Loucy (cell line): ENCODE data around the gene FZR1.
A peak's percentile ranks its signal among the peaks of the same experiment; 100 is the strongest.

Experiments used
- H2AFZ ChIP-seq: fragments of 200-600 bp; sonication (generic); 2 replicates; pipeline ENCODE4 v1.6.0; 2016; ENCODE audit warnings: antibody characterized with exemption, mild to moderate bottlenecking, low read length, moderate library complexity
- H3F3A ChIP-seq: fragments of 200-600 bp; 2 replicates; pipeline ENCODE4 v1.6.0; 2016; ENCODE audit warnings: antibody characterized with exemption, low read depth, mild to moderate bottlenecking
- H3K27me3 ChIP-seq: fragments of 200-600 bp; sonication (generic); 2 replicates; pipeline ENCODE4 v1.6.1; 2014; ENCODE audit warnings: low read length, mild to moderate bottlenecking; ENCODE audit not compliant: insufficient read depth, poor library complexity, severe bottlenecking
- H3K36me3 ChIP-seq: fragments of 200-600 bp; sonication (generic); 2 replicates; pipeline ENCODE4 v1.6.1; 2016; ENCODE audit warnings: low read length; ENCODE audit not compliant: insufficient read depth
- H3K4me1 ChIP-seq: fragments of 200-600 bp; sonication (generic); 2 replicates; pipeline ENCODE4 v1.5.1; 2014; ENCODE audit warnings: low read length, mild to moderate bottlenecking; ENCODE audit not compliant: insufficient read depth, poor library complexity, severe bottlenecking
- H3K4me2 ChIP-seq: fragments of 200-600 bp; sonication (generic); 2 replicates; pipeline ENCODE4 v1.6.0; 2014; ENCODE audit warnings: antibody characterized with exemption, low read length, low read depth, mild to moderate bottlenecking; ENCODE audit not compliant: poor library complexity, severe bottlenecking
- H3K4me3 ChIP-seq: fragments of 200-600 bp; sonication (generic); 2 replicates; pipeline ENCODE4 v1.5.1; 2014; ENCODE audit warnings: low read length, mild to moderate bottlenecking, mixed read lengths; ENCODE audit not compliant: poor library complexity, severe bottlenecking
- H3K79me2 ChIP-seq: fragments of 200-600 bp; sonication (generic); 2 replicates; pipeline ENCODE4 v1.6.1; 2014; ENCODE audit warnings: low read length; ENCODE audit not compliant: insufficient read depth
- H3K9ac ChIP-seq: fragments of 200-600 bp; sonication (generic); 2 replicates; pipeline ENCODE4 v1.6.0; 2014; ENCODE audit warnings: mild to moderate bottlenecking, low read depth, low read length, moderate library complexity; ENCODE audit not compliant: poor library complexity, severe bottlenecking
- H3K9me2 ChIP-seq: fragments of 200-600 bp; sonication (generic); replicated peaks from 2 replicates; pipeline ENCODE4 v1.6.1; 2016; ENCODE audit warnings: low read depth, low read length, mixed read lengths
- H3K9me3 ChIP-seq: fragments of 200-600 bp; sonication (generic); 2 replicates; pipeline ENCODE4 v1.6.1; 2014; ENCODE audit warnings: mild to moderate bottlenecking, antibody characterized with exemption, low read length, low read depth; ENCODE audit not compliant: insufficient read depth
- H4K20me1 ChIP-seq: fragments of 200-600 bp; sonication (generic); 2 replicates; pipeline ENCODE4 v1.6.0; 2014; ENCODE audit warnings: antibody characterized with exemption, low read length, mild to moderate bottlenecking; ENCODE audit not compliant: insufficient read depth, poor library complexity, severe bottlenecking
- EZH2phosphoT487 ChIP-seq: fragments of 200-600 bp; IDR thresholded peaks from 2 replicates; pipeline ENCODE4 v1.6.1; 2018; ENCODE audit warnings: antibody characterized with exemption, mild to moderate bottlenecking, moderate library complexity, borderline replicate concordance
- TF ChIP-seq, protein P1 (sequence below): fragments of 200-600 bp; sonication (generic); conservative IDR thresholded peaks from 2 replicates; pipeline ENCODE4 v1.5.1; 2014; ENCODE audit warnings: mild to moderate bottlenecking, antibody characterized with exemption, low read length

Gene FZR1

DNA sequence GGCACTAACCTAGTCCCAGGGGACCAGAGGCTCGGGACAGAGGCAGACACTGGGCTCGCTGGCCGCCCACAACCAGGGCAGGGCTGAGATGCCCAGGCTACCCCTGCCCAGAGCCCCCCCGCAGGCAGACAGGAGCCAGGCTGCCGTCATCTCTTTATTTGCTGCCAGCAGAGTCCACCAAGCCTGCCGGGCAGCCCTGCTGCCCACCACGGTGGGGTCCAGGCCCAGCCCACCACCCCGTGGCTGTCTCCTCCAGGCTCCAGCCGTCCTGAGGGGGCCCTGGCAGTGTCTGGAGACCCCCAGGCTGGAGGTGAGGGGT lies 37.9 kb downstream of the FZR1 start:
- Histone ChIP-seq H3K27me3 (no peaks in the 10 kb centered on the region), H3K9ac (no peak overlapping the region), H3K4me3 (no peak overlapping the region), H3K79me2 (no peaks in the 10 kb centered on the region), H3K9me2 (no peaks in the 10 kb centered on the region), H3K36me3 (peaks cover 5% of the 10 kb centered on the region; the same call in 1 of the 2 replicates), H3K9me3 (no peaks in the 10 kb centered on the region), H3K4me1 (no peaks in the 10 kb centered on the region), H4K20me1 (no peaks in the 10 kb centered on the region), H2AFZ (no peak overlapping the region), H3F3A (no peaks in the 10 kb centered on the region), H3K4me2 (no peak overlapping the region)
- TF ChIP-seq EZH2phosphoT487: no peak
- TF ChIP-seq, protein P1, sequence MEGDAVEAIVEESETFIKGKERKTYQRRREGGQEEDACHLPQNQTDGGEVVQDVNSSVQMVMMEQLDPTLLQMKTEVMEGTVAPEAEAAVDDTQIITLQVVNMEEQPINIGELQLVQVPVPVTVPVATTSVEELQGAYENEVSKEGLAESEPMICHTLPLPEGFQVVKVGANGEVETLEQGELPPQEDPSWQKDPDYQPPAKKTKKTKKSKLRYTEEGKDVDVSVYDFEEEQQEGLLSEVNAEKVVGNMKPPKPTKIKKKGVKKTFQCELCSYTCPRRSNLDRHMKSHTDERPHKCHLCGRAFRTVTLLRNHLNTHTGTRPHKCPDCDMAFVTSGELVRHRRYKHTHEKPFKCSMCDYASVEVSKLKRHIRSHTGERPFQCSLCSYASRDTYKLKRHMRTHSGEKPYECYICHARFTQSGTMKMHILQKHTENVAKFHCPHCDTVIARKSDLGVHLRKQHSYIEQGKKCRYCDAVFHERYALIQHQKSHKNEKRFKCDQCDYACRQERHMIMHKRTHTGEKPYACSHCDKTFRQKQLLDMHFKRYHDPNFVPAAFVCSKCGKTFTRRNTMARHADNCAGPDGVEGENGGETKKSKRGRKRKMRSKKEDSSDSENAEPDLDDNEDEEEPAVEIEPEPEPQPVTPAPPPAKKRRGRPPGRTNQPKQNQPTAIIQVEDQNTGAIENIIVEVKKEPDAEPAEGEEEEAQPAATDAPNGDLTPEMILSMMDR: no peak

DNA sequence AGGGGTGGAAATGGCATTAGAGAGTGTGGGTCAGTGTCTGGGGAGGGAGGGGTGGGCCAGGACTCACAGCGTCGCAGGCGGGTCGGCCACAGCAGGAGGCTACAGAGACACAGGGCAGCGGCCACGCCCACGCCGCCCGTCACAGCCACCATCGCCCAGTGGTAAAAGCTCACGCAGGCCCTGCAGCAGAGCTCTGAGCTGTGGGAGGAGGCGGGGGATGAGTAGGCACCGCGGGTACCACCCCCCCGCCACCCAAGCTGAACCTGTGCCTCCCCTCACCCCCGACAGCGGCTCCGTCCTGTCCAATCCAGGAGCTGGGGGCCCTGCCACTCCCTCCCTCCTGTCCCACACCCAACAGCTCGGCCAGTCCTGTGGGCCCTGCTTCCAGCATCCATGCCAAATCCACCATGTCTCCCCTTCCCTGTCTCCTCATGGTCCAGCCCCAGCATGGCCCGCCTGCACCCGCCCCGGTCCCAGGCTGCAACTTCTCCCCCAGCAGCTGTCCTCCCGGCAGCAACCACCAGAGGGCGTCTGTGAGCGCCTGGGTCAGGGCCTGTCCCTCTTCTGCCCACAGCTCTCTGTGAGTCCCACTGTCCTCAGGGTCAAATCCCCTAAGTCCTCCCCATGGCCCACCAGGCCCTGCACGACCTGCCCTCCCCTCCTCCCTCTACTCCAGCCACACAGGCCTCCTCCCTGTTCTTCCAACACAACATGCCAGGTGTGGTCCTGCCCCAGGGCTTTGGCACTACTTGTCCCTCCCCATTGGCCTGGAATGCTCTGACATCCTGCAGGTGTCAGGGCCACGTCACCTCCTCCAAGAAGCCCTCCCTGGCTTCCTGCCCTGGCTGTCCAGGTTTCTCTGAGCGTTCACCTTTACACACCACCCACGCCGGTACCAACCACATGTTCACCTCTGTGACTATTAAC lies 38.9 kb downstream of the FZR1 start:
- Histone ChIP-seq H2AFZ (no peak overlapping the region), H3K79me2 (no peaks in the 10 kb centered on the region), H3K4me1 (no peaks in the 10 kb centered on the region), H3K9me2 (no peaks in the 10 kb centered on the region), H3K9ac (no peak overlapping the region), H3K4me3 (no peak overlapping the region), H3F3A (no peaks in the 10 kb centered on the region), H3K27me3 (no peaks in the 10 kb centered on the region), H3K4me2 (no peak overlapping the region), H3K9me3 (no peaks in the 10 kb centered on the region), H4K20me1 (no peaks in the 10 kb centered on the region), H3K36me3 (peaks cover 3% of the 10 kb centered on the region; the same call in 1 of the 2 replicates)
- TF ChIP-seq, protein P1: peak; percentile 83
- no peak for TF ChIP-seq EZH2phosphoT487

DNA sequence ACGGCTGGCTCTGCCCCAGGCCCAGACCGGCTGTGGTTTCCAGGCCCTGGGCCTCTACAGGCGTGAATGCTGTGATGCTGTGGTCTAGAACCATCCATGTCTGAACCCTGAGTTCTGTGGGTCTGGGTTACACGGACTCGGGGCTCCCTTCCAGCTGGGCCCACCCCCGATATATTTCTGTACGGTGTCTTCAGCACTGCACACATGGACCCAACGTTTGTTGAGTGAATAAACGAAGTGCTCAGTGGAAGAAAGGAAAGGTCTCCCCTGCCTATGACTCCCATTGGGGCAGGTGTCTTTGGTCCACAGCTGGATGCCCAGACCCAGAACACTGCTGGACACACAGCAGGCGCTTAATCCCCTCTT lies 39.5 kb downstream of the FZR1 start:
- Histone ChIP-seq H3K27me3 (no peaks in the 10 kb centered on the region), H3K4me2 (no peak overlapping the region), H3F3A (no peaks in the 10 kb centered on the region), H3K4me3 (no peak overlapping the region), H3K36me3 (peaks cover 3% of the 10 kb centered on the region; the same call in 1 of the 2 replicates), H4K20me1 (no peaks in the 10 kb centered on the region), H2AFZ (no peak overlapping the region), H3K9me3 (no peaks in the 10 kb centered on the region), H3K4me1 (no peaks in the 10 kb centered on the region), H3K9me2 (no peaks in the 10 kb centered on the region), H3K79me2 (no peaks in the 10 kb centered on the region), H3K9ac (no peak overlapping the region)
- TF ChIP-seq, protein P1: no peak
- TF ChIP-seq EZH2phosphoT487: no peak
